HG02678 (cell line): ENCODE data around the gene RPS27L.
A peak's percentile ranks its signal among the peaks of the same experiment; 100 is the strongest.

Source experiments
- ATAC-seq: cut with Tn5 transposase; IDR thresholded peaks from one replicate; pipeline ENCODE4 v1.9.1; 2021; ENCODE audit warnings: mild to moderate bottlenecking, moderate library complexity; ENCODE audit not compliant: unreplicated experiment

RPS27L gene

DNA sequence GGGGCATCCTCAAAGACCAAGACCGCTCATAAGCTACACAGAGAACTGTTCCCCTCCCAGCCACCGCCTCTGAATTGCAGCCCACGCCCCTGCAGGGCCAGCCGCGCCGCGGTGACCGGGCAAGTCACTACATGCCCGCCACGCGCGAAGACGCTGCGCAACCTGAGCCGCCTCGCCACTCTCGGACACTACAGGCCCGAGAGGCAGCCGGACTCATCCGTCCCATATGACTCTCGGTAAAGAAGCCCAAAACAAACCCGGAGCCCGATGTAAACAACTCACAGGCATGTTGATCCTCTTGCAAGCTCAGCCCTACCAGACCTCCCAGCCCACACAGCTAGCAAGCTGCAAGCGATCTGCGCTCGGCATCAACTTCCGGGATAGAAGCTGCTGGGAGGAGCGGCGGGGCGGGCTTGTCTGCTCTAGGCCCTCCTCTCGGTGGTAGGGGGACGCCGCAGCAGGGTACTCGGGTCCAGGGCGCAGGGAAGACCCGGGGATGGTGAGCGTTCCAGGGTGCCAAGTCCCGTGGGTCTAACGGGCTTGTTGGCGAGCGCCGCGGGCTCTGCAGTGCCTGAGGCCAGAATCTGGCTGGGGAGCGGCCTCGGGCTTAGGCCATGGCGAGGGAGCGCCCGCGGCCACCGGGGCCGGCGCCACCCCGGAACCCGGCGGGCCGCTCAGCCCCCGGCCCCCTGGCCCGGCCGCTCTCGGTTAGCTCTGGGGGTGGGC, at the start of gene RPS27L:
Gene RPS27L, minus strand, starts transcription at position 360 of the 726 bp plus-strand sequence. Its CDS starts 72 bp downstream, at position 288.
- ATAC-seq, result peak; percentile 89

DNA sequence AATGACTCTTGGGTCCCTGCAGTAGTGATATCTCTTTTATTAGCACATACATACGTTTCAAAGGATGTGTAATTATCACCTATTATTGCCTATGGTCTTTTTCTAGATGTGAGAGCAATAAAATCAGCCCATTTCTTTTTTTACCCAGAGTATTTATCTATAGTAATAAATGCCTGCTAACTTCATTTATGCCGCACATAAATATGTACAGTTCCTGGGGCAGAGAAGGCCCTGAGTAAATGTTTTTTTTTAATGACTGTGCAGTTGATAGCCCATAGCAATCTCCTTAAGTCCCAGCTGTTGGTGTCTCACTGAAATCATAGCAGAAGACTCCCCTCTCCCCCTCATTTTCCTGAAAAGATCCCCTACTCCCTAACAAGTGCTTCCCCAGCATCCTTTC, 48.8 kb upstream of the RPS27L start:
- no peak for ATAC-seq

DNA sequence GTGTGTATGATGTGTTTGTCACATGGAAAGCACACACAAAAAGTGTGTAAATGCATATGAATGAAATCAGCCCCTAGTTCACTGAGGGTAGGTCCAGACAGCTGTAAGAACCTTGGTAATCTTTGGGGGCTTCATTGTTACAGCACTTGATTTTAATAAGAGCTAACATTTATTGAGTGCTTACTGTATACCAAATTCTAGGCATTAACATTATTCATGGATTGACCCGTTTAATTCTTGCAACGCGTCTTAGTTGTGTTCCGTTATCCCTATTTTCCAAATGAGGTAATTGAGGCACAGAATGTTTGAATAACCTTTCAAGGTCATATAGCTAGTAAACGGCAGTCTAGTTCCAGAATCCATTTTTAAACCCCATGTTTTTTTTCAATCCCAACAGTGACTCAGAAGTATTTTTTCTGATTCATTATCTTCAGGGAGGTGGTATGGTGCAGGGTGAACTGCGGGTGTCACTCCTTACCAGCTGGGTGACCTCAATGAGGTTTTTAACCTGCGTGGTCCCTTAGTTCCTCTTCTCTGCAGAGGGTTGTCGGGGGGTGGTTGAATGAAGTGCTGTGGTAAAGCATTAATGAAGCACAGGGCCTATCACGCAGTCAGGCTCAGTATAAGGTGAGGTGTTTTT, 46.3 kb upstream of the RPS27L start:
- no peak for ATAC-seq

DNA sequence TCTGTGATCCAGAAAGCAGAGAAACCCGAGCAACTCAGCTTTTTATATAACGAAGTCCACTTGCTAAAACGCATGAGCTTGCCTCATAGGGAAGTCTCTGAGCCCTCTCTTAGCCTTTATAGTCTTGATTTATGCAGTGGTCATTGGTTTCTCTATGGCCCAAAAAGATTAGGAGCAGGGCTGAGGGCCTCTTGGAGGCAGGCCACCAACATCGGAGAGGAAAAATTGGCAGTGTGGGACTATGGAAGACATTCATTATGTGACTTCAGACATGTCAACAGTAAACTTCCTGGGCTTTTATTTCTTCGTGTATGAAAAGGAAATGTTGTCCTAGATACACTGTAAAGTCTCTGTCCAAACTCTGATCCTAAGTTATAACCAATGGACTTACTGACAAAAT, 45.6 kb upstream of the RPS27L start:
- ATAC-seq, result no peak

DNA sequence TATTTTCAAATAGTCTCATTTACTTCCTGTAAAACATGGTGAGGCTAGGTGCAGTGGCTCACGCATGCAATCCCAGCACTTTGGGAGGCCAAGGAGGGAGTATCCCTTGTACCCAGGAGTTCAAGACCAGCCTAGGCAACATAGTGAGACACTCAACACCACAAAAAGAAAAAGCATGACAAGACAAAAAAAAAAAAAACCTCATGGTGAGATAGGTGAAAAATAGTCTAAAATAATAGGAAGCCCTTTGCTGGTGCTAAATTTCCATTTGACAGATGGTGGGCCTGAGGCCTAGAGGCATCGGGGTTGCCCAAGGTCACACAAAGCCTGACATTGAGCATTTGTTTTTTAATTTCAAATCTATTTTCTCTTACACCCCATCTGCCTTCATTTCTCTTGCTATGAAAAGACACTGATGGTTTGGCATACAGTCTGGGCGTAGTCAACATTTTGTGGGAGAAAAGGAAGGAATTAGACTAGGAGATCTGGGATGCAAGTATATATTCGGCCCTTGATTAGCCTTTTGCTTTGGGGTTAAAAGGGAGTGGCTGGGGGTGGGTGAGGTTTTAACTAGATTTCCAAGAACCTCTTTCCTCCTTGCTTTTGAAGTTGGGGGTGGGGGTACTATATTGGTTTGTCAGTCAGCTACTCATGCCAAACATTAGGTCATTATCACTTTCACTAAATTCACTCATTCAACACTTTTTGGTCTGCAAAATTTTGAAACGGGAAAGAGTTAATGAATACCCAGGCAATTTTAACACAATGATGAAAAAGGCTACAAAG, 43.4 kb upstream of the RPS27L start:
- ATAC-seq, result no peak

DNA sequence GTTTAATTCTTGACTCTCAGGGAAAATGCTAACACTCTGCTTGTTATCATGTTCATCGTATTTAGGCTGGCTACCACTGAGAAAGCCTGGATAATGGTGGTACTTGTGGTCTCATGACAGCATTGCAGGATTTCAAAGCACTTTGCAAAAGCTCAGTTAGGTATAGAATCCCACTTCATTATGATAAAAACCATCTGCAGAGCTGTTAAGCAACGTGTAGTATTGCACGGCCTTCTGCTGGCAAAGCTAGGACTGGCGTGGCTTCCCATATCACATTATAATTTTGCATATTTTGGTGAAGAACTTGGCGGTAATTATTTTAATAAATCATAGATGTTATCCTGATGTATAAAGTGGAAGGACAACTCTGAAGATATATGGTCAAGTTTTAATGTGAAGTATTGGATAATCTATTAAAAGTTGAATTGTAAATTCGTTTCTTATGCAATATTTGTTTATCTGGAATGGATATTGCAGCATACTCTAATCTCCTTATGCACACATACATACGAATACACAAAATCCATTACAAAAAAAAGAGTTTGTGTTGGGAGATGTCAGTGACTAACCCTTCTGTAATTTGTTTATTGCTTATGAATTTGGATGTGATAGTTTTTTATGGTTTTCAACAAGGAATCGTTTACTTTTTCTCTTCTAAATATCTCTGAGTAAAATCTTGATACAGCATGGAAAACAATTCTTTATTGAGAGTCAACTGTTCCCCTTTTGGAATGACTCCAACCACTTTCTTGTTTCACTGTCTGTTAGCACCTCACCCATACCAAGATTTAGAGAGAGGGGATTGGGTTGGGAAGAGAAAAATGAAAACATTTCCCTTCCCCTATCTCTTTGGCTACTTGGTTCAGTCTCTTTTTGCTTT, 41.3 kb upstream of the RPS27L start:
- no peak for ATAC-seq

DNA sequence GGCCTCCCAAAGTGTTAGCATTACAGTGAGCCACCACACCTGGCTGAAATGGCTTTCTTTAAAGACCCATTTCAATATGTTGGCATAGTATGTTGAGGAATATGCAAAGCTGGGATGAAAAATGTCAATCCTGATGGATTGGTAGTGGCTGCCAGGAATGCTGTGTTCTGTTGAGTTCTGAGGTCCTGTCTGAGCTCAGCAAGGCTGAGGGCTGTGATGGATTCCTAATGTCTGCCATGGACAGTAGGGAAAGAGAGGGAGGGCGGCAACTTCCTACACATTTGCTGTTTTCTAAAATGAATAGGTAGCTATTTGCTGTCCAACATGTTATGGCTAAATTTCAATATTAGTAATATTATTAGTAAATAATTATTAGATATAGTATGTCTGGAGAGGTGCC, 40.3 kb upstream of the RPS27L start:
- no peak for ATAC-seq

DNA sequence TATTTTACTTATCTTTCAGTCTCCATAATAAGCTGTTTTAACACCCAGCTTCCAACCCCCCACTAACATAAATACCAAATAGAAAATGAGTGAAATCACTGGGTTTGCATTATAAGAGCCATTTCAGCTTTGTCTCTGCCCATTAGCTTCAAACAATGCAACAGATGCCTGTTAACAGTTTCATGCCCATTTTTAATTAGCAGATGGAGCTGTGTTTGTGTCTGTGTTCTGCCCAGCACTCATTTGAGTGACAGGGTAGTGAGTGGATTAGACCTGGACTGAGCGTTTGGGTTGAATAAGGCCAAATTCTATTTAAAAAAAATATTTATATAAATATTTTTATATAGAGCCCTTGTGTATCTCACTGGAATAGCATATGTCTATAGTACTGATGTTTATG, 39.6 kb upstream of the RPS27L start:
- no peak for ATAC-seq

DNA sequence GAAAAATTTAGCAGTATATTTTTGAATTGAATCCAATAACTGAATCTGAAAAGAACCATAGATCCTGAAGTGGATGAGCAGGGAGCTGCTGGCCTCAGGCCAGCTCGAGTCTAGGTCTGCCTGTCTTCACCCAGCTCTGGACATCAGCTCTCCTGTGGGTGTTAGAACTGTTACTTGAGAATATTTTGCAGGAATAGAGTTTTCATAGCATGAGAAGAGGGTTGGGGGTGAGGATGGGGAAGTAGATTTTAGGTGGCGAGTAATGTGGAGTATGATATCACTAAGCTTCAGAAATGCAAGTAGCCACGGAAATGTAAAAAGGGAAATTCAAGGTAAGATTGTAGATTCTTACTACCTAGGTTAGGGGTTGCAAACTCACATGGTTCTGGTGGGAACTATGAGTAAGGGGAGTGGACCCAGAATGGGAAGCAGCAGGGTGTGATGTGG, 38.3 kb upstream of the RPS27L start:
- ATAC-seq, result no peak

DNA sequence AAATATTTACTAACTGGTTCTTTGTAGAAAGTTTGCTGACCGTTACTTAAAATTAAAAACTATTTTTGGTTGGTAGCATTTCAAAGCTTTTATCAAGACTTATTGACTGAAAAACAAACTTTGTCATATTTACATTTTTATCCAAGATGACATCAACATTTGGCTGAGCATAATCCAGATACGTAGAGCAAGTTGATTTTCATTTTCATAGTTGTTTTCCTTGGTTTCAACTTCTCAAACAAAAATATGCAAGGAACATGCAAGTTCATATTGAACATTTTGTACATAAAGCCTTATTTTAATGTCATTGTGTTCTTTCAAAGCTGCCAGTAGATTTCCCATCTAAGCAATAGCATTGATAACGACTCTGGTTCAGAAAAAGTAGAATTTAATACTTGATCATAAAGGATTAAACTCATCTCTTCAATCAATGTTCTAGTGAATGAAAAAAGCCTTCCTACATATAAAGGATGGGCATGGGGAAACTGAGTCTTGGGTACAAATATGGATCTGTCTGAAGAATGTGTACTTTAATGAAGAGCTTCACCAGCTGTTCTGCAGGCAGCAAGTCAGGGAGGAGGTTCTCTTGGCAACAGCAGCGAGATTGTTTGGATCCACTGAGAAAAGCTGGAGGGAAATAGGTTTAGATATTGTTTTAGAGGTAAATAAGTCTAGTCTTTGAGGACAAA, 37.7 kb upstream of the RPS27L start:
- no peak for ATAC-seq

DNA sequence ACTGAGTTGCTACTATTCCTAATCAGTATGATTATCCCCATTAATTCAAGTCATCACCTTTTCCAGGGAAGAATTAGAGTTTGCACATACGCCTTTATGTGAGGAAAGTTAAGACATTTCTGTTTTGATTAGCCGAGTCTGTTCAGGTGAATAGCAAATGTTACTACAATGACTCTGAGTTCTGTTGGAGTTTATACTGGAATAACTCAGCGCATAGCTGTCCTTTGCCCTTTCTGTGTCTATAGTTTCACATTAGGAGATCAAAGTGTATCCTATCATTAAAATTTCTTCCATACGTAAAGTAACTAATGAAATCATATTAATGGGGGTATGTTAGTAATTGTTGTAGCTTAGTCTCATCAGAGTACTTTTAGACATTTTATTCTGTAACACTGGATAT, 37.0 kb upstream of the RPS27L start:
- no peak for ATAC-seq

DNA sequence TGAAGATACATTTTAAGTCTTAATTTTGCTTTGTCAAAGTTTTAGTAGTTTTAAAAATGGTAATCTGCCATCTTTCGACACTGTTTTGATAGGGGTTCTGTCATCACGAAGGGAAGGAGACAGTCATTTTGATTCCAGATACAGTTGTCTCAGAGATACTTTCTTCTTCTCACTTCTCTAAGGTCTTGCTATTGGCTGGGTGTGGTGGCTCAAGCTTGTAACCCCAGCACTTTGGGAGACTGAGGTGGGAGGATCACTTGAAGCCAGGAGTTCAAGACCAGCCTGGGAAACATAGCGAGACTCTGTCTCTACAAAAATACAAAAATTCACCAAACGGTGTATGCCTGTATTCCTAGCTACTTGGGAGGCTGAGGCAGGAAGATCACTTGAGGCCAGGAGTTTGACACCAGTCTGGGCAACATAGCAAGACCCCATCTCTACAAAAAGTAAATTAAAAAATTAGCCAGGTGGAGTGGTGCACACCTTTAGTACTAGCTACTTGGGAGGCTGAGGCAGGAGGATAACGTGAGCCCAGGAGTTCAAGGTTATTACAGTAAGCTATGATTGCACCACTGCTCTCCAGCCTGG, 35.4 kb upstream of the RPS27L start:
- ATAC-seq, result no peak

DNA sequence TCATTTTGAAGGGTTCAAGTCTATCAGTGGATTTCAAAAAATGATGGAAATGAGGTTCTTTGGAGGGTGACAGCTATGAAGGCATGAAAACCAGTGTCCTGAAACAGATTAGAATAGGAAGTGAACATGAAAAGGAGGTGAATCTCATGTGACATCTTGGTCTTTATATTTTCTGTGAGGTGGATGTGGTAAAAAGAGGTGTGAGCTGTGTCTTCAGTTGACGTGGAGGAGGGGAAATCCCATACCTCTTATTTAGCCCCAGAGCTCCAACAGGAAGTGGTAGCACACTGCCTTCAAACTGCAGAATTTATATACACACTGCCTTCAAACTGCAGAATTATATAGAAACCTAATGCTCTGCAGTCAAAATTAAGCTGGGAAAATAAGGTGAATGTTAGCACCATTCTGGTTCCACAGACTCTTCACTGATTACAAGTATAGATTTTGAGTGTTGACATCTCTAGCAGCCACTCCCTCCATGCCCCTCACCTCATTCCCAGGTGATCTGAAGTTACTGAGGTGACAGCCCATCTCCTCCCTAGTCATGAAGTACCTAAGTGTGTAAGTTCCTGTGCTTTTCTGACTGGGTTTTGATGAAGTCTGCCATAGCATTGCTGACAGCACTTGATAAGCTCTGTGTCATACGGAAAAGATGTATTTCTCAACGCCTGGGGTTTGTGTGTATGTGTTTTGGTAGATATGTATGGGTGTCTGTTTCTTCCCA, 34.8 kb upstream of the RPS27L start:
- ATAC-seq, result peak; percentile 41

DNA sequence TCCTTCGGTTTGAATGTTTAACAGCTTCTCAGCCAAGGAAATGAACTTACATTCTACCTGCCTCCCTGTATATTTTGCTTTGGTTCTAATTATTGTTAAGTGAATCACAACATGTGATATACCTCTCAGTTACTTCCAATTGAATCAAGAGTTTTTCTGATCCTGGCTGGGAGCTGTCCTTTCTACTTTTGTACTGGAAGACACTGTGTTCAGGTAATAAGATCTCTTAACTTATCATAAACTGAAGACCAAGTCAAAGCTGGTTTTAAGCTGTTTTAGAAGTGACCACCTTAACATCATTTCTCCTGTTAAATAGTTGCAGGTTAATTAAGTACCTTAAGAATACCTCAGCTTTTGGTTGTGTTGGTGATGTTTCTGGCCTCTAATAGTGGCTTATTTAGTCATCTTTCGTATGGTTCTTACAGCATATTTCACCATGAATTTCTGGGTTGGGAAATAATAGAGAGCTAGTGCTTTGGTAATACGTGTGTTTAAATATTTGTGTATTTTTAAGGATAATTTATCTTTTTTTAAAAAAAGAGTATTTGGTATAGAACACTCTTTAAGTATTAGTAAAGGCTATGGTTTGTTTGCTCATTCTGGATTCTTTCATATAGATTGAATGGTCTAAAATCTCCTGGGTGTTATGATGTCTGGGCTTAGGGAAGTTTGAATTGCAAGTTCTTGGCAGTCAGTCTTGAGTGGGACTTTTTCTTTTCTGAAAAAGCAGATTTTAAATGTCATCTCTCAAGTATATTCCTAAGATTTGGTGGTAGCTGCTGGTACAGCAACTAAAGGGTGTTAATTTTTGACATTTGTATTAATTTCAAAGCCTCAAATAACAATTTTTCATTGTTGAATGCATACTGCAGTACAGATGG, 33.7 kb upstream of the RPS27L start:
- no peak for ATAC-seq

DNA sequence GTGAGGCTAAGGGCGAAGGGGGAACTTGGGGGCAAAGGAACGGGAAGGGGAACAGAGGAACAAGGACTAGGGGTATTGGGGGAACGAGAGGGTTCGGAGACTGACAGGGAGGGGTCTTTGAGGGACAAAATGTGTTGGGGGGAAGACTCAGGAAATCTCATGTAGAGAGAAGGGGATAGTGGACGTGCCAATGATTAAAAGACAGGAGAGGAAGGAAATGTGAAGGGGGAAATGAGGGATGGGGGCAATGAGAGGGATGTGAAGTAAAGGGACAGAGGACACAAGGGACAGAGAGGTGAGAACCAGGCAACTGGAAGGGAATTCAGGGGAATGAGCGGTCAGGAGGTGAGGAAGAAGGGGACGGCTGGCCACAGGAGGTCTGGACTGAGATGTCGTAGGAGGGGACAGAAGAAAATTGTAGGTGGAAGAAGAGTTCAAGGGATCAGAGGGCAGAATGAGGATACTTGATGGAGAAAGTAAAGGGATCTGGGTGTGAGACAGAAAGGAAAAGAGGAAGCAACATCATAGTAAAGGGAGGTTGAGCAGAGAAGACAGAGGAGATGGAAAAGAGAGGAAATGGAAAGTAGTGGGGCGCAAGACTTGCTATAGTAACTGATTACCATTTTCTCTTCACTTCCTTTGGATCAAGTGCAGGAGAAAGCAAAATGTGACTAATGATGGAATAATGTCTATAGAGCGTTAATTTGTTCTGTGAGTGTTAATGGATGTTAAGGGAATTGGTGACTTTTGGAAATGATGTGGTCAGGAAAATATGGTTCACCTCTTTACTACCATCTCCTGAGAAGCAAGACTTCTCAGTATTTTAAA, 32.9 kb upstream of the RPS27L start:
- no peak for ATAC-seq

DNA sequence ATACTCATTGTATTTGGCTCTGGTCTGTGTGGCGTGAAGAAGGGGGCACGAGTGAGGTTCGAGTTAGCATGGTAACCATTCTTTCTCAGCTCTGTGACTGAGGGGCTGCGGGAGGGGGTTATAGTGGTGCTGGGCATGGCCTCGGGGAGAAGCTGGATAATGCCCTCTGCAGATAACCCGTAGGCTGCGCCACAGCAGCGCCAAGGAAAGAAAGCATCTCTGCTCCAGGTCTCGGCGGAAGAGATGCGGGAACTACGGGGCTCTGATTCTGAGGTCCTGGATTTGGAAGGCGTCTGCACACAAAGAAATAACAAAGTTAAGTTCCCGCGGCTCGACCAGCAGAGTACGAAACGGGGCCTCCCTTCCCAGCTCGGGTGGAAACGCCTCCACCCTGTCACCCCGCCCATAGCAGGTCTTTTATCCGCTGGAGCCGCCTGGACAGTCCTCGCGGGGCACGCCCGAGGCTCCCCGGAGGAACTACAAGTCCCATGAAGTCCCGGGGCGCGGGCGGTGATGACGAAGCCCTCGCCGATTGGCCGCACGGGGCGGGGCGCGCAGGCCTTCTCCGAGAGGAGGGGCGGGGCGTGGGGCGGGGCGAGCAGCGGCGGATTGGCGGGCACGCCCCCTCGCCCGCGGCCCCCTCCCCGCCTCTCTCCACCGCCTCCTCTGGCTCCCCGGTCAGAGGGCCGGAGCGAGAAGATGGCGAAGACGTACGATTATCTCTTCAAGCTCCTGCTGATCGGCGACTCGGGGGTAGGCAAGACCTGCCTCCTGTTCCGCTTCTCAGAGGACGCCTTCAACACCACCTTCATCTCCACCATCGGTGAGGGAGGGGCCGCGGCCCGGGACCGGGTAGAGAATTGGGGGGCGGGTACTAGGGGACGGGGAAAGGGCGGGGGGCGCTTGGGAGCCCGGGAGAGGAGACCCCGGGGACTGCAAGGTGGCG, 31.9 kb upstream of the RPS27L start, which contains the start of gene RAB8B:
Gene RAB8B, plus strand, starts transcription at position 681 of the 946 bp plus-strand sequence. Its CDS starts 19 bp downstream, at position 700.
- ATAC-seq, result peak; percentile 80
